ENCODE data around the gene OR5AK2.

GRCh38 chr11:56994532-56994931 is 5.8 kb downstream of the OR5AK2 start:
- TF ChIP-seq SMC3 (IDR thresholded peaks at IDR 0.05) (no peak), MAFK (IDR thresholded peaks at IDR 0.05; ENCODE audit: partially characterized antibody) (no peak), RAD21 (conservative IDR thresholded peaks at IDR 0.05 in 1 of 2, IDR thresholded peaks at IDR 0.05 in 1 of 2) (no peak), CTCF (IDR thresholded peaks at IDR 0.05) (no peak), HOXB13 (CRISPR knock-in tag; IDR thresholded peaks at IDR 0.05; ENCODE audit: low read depth) (no peak), USF2 (IDR thresholded peaks at IDR 0.05) (no peak), HEYL (CRISPR knock-in tag; IDR thresholded peaks at IDR 0.05) (no peak), MAZ (IDR thresholded peaks at IDR 0.05; ENCODE audit: borderline replicate concordance, low read depth, low read length) (no peak), NPAS2 (CRISPR knock-in tag; IDR thresholded peaks at IDR 0.05; ENCODE audit: borderline replicate concordance) (no peak), POLR2A (IDR thresholded peaks at IDR 0.05; ENCODE audit: low read length) (no peak), MAX (IDR thresholded peaks at IDR 0.05) (no peak), FOSB (CRISPR knock-in tag; IDR thresholded peaks at IDR 0.05) (no peak)

Data from A549 (cell line).